Astrocyte (in vitro differentiated cells and primary cell): ENCODE data around the gene PPM1L. TPM values are rescaled to one million over a fixed set of nuclear protein-coding genes. Genes with fewer than 3 reads are reported as not detected.

ENCODE experiments used
- DNase-seq: peaks from one replicate; pipeline ENCODE4 v3.0.0-alpha.2; 2010; ENCODE audit warnings: low read depth
- FAIRE-seq: peaks from 2 replicates; lab custom pipeline; 2011; peaks lifted over from hg19 to GRCh38; lab: Jason Lieb, UNC
- H2AFZ ChIP-seq: 2 replicates; pipeline ENCODE4 v1.6.0; 2012; ENCODE audit warnings: low read depth, low read length, inconsistent platforms
- H3K27ac ChIP-seq: 2 replicates; pipeline ENCODE4 v1.5.1; 2011; ENCODE audit warnings: low read depth, low read length, inconsistent platforms
- H3K27me3 ChIP-seq: 2 replicates; pipeline ENCODE4 v1.6.0; 2011; ENCODE audit warnings: low read length, inconsistent platforms; ENCODE audit not compliant: insufficient read depth
- H3K36me3 ChIP-seq: 2 replicates; pipeline ENCODE4 v1.5.1; 2011; ENCODE audit warnings: low read length, inconsistent platforms; ENCODE audit not compliant: insufficient read depth
- H3K4me1 ChIP-seq: 2 replicates; pipeline ENCODE4 v1.5.1; 2011; ENCODE audit warnings: low read length, inconsistent platforms; ENCODE audit not compliant: insufficient read depth
- H3K4me2 ChIP-seq: 2 replicates; pipeline ENCODE4 v1.6.0; 2012; ENCODE audit warnings: low read length, inconsistent platforms
- H3K4me3 ChIP-seq: 2 replicates; pipeline ENCODE4 v1.5.1; 2011; ENCODE audit warnings: low read depth, mild to moderate bottlenecking, low read length, inconsistent platforms; ENCODE audit not compliant: insufficient read depth
- H3K79me2 ChIP-seq: 2 replicates; pipeline ENCODE4 v1.6.0; 2012; ENCODE audit warnings: mild to moderate bottlenecking, low read length, inconsistent platforms; ENCODE audit not compliant: insufficient read depth
- H3K9ac ChIP-seq: 2 replicates; pipeline ENCODE4 v1.6.0; 2012; ENCODE audit warnings: mild to moderate bottlenecking, low read length, inconsistent platforms
- H3K9me3 ChIP-seq: 2 replicates; pipeline ENCODE4 v1.5.1; 2012; ENCODE audit warnings: low read depth, mild to moderate bottlenecking, low read length, inconsistent platforms; ENCODE audit not compliant: insufficient read depth
- H4K20me1 ChIP-seq: 2 replicates; pipeline ENCODE4 v1.6.0; 2012; ENCODE audit warnings: low read length, inconsistent platforms; ENCODE audit not compliant: insufficient read depth
- H3K27ac Mint-ChIP-seq: one replicate; pipeline ENCODE4 v1.8.0; 2021; ENCODE audit warnings: mild to moderate bottlenecking, mixed read lengths; ENCODE audit not compliant: unreplicated experiment
- H3K27me3 Mint-ChIP-seq: one replicate; pipeline ENCODE4 v1.8.0; 2021; ENCODE audit warnings: low read depth, mixed read lengths; ENCODE audit not compliant: unreplicated experiment
- H3K36me3 Mint-ChIP-seq: one replicate; pipeline ENCODE4 v1.8.0; 2021; ENCODE audit warnings: low read depth, mixed read lengths; ENCODE audit not compliant: unreplicated experiment
- H3K4me1 Mint-ChIP-seq: one replicate; pipeline ENCODE4 v1.8.0; 2021; ENCODE audit warnings: low read depth, mixed read lengths; ENCODE audit not compliant: unreplicated experiment
- H3K4me3 Mint-ChIP-seq: one replicate; pipeline ENCODE4 v1.8.0; 2021; ENCODE audit warnings: mild to moderate bottlenecking, moderate library complexity, mixed read lengths; ENCODE audit not compliant: unreplicated experiment
- H3K9me3 Mint-ChIP-seq: one replicate; pipeline ENCODE4 v1.8.0; 2021; ENCODE audit warnings: mild to moderate bottlenecking, mixed read lengths; ENCODE audit not compliant: unreplicated experiment
- CTCF ChIP-seq: IDR thresholded peaks from 2 replicates; pipeline ENCODE4 v1.5.1; 2011; ENCODE audit warnings: low read depth, mild to moderate bottlenecking, inconsistent platforms, low read length, moderate library complexity; ENCODE audit not compliant: insufficient read depth
- EZH2 ChIP-seq: IDR thresholded peaks from 2 replicates; pipeline ENCODE4 v1.6.1; 2012; ENCODE audit warnings: mild to moderate bottlenecking, low read length, inconsistent platforms; ENCODE audit not compliant: insufficient read depth
- total RNA-seq: library from RNA; stranded (reverse); gene quantifications from 2 replicates; pipeline ENCODE4 v1.2.1, GENCODE V29; 2021

Gene PPM1L
- total RNA-seq, 1 donor from 2014 or later: 6.3 TPM

- Histone ChIP-seq H3K9ac (no peak overlapping the region), H3K4me2 (no peak overlapping the region), H3K27ac (no peak overlapping the region), H3K27me3 (no peaks in the 10 kb centered on the region), H3K4me1 (no peaks in the 10 kb centered on the region), H3K79me2 (no peaks in the 10 kb centered on the region), H3K36me3 (no peaks in the 10 kb centered on the region), H2AFZ (no peak overlapping the region), H3K4me3 (no peak overlapping the region), H3K9me3 (no peaks in the 10 kb centered on the region), H4K20me1 (no peaks in the 10 kb centered on the region)
- Mint-ChIP-seq H3K27me3 (no peaks in the 10 kb centered on the region), H3K4me1 (peaks cover 3% of the 10 kb centered on the region), H3K4me3 (no peak overlapping the region), H3K9me3 (no peaks in the 10 kb centered on the region), H3K27ac (no peak overlapping the region), H3K36me3 (no peaks in the 10 kb centered on the region)
- TF ChIP-seq EZH2: no peak
- no peak for TF ChIP-seq CTCF
- DNase-seq (no peak), FAIRE-seq (no peak)
Measured at GRCh38 chr3:160796813-160797164, 40.8 kb downstream of the PPM1L start.

DNA sequence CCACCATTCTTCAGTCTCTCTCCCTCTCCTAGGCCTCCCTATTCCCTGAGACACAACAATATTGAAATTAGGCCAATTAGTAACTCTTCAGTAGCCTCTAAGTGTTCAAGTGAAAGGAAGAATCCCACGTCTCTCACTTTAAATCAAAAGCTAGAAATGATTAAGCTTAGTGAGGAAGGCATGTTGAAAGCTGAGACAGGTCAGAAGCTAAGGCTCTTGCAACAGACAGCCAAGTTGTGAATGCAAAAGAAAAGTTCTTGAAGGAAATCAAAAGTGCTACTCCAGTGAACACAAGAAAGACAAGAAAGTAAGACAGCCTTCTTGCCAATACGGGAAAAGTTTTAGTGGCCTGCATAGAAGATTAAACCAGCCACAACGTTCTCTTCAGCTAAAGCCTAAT, 41.3 kb downstream of the PPM1L start:
- H3K4me2 ChIP-seq: no peak overlapping the region

More for the DNA sequence above, 41.3 kb downstream of the PPM1L start:
- FAIRE-seq (no peak), DNase-seq (no peak)
- H3K36me3 Mint-ChIP-seq: no peaks in the 10 kb centered on the region
- H2AFZ ChIP-seq: no peak overlapping the region
- no peak overlapping the region for H3K4me3 ChIP-seq
- H3K4me3 Mint-ChIP-seq: no peak overlapping the region
- H3K27me3 Mint-ChIP-seq: no peaks in the 10 kb centered on the region
- H3K79me2 ChIP-seq: no peaks in the 10 kb centered on the region
- H3K9me3 ChIP-seq: no peaks in the 10 kb centered on the region
- no peak for TF ChIP-seq CTCF
- TF ChIP-seq EZH2: no peak
- no peaks in the 10 kb centered on the region for H3K36me3 ChIP-seq
- no peak overlapping the region for H3K27ac ChIP-seq
- H3K9me3 Mint-ChIP-seq: no peaks in the 10 kb centered on the region
- H3K27me3 ChIP-seq: no peaks in the 10 kb centered on the region
- no peaks in the 10 kb centered on the region for H4K20me1 ChIP-seq
- peaks cover 6% of the 10 kb centered on the region for H3K4me1 Mint-ChIP-seq
- H3K4me1 ChIP-seq: no peaks in the 10 kb centered on the region
- H3K9ac ChIP-seq: no peak overlapping the region
- H3K27ac Mint-ChIP-seq: no peak overlapping the region
